Erythroblast (primary cell): Measurements from ENCODE around the gene HBB.

Experiments used
- DNase-seq, 2 experiments: peaks; one replicate each; lab custom pipeline; 2025; lab: John Stamatoyannopoulos, UW
- GATA1 ChIP-seq: IDR thresholded peaks from 2 replicates; pipeline ENCODE4 v1.6.1; 2011; ENCODE audit warnings: low read depth, mild to moderate bottlenecking, control low read depth, low read length, moderate library complexity
- POLR2A ChIP-seq: IDR thresholded peaks from 2 replicates; pipeline ENCODE4 v1.6.1; 2011; ENCODE audit warnings: mild to moderate bottlenecking, low read length

The HBB gene

GRCh38 chr11:5178046-5178837 is 48.6 kb downstream of the HBB start:
- no peak for DNase-seq
- no peak for TF ChIP-seq GATA1
- no peak for TF ChIP-seq POLR2A
